Erythroblast (primary cell): ENCODE measurements around the gene SNAPC5.

Experiments used
- GATA1 ChIP-seq: IDR thresholded peaks from 2 replicates; pipeline ENCODE4 v1.6.1; 2011; ENCODE audit warnings: low read depth, mild to moderate bottlenecking, control low read depth, low read length, moderate library complexity
- POLR2A ChIP-seq: IDR thresholded peaks from 2 replicates; pipeline ENCODE4 v1.6.1; 2011; ENCODE audit warnings: mild to moderate bottlenecking, low read length

DNA sequence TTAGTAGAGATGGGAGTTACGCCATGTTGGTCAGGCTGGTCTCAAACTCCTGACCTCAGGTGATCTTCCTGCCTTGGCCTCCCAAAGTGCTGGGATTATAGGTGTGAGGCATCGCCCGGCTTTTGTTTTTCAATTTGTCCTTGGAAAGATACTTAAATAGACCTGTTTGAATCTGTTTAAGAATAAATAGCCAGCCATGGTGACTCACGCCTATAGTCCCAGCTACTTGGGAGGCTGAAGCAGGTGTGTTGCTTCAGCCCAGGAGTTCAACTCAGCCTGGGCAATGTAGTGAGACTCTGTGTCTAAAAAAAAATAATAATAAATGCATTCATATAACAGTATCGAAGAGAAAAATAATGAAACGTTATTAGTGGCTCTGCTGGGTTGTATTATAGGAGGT is 17.3 kb downstream of the SNAPC5 start:
- no peak for TF ChIP-seq POLR2A
- TF ChIP-seq GATA1 = no peak
